Measurements from ENCODE around the gene SPRED3. TPM values are rescaled to one million over a fixed set of nuclear protein-coding genes. Genes with fewer than 3 reads are reported as not detected.

SPRED3 gene
- total and polyA plus RNA-seq, 2 of the 8 experiments (the other 6 are each of a cell fraction or from before 2014, with no cell fraction given) = 8.1 to 10.3 TPM

DNA sequence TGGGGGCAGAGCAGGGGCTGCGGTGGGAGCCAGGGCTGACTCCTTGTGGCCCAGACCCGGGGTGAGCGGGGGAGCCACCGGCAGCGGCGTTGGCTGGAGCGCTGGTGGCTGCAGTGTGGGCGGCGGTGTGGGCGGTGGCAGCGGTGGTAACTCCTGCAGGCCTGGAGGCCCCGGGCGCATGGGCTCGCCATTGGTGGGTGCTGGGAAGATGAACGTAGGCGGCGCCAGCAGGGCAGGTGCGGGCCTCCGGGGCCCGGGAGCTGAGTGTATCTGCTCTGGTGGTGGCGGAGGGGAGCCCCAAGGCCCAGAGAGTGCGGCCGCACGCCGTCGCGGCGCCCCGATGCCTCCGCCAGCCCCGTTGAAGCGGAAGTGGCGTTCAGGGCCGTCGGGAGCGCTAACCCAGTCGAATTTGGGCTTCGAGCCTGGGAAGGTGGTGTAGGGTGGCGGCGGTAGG, 2.7 kb upstream of the SPRED3 start (continued):
- TF ChIP-seq CBX8 (IDR thresholded peaks at IDR 0.05; ENCODE audit: borderline replicate concordance, low read depth, low read length) (no peak), BACH1 (IDR thresholded peaks at IDR 0.05; ENCODE audit: low read length) (no peak), HDAC6 (IDR thresholded peaks at IDR 0.05; ENCODE audit: low read depth, low read length) (no peak), GABPA (IDR thresholded peaks at IDR 0.05; ENCODE audit: borderline replicate concordance, insufficient read depth, low read length) (no peak)
